ENCODE measurements around the gene MCOLN1.

Gene MCOLN1

DNA sequence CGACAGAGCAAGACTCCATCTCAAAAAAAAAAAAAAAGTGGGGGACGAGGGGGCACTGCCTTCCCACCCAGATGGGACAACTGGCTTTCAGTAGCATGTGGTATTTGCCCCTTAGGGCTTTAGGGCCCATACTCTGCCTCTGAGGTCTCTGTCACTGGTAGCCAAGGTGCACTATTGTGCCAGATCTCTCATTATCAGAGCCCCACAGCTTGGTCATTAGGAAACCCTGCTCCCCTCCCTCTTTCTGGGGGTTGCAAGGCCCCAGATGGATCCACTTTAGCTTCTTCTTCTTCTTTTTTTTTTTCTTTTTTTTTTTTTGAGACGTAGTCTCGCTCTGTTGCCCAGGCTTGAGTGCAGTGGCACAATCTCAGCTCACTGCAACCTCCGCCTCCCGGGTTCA is 17.7 kb upstream of the MCOLN1 start:
- no peak for DNase-seq

DNA sequence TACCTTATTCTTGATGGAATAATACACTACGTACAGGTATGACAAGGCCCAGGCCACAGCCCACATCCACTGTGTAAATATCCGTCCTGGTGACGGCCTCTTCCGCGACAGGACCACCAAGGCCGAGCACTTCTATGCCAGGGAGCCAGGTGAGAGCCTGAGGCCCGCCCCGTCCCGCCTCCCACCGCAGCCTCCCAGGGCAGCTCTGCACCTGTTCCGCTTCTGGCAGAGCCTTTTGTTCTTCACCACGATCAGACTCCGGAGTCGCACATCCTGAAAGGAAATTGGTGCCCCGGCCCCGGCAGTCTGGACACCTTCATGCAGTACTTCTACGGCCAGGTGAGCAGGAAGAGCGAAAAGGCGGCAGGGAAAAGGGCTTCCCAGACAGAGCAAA is 17.1 kb upstream of the MCOLN1 start:
- DNase-seq = no peak

DNA sequence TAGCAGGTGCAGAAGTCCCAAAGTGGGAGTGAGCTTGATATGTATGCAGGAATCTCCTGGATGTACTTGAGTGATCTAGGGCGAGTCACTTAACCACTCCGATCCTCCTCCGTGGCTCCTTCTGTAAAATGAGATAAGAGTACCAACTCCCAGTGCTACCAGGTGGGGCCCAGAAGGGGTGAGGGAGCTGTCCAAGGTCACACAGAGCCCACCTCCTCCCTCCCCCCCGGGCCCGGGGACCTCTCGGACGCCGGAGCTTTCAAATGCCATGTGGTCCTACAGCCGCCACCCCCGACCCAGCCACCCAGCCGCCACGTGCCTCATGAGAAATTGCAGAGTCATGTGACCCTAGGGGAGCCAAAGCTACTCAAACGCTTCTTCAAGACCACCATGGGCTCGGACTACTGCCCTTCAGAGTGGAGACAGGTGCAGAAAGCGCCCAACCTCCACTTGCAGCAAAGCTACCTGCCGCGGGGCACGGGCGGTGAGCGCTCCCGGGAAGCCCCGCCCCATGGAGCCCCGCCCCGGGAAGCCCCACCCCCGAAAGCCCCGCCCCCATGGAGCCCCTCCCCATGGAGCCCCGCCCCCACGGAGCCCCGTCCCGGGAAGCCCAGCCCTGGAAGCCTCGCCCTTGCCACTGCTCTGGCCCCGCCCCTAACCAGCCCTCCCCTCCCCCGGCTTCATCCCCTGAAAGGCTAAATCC is 16.6 kb upstream of the MCOLN1 start:
- DNase-seq = peak in 1 of 2 experiments; percentile 34

DNA sequence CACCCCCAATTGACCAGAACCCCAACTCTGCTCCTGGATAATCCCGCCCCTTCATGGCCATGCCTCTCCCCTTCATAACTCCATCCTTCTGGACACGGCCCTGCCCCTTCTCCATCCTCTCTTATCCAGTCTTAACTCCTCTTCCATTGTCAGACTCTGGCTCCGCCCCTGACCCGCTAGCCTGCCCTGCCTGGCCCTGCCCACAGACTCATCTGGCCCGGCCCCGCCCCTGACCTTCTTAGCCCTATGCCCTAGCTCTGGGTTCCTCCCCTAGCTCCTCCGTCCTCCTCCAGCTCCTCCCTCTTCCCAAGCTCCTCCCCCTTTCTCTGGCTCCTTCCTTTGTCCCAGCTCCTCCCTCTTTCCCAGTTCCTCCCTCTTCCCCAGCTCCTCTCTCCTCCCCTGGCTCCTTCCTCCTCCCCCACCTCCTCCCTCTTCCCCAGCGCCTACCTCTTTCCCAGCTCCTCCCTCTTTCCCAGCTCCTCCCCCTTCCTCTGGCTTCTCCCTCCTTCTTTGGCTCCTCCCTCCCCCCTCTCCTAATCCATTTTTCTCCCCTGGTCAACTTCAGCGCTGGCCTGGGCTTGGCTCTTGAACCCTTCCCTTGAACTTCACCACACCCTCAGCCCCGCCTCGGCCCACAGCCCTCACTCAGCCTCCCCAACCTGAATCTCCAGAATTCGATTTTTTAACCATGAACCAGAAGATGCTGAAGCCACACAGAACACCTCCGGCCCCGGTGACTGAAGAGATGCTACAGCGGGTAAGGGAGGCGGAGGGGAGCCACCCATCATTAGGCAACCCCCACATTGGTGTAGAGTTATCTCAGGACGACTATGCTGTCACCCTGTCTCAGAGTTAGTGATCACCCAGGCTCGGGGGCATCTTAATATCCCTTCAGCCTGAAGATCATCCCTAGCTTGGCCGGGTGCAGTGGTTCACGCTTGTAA is 15.8 kb upstream of the MCOLN1 start:
- DNase-seq = peak; percentile 61 to 69

DNA sequence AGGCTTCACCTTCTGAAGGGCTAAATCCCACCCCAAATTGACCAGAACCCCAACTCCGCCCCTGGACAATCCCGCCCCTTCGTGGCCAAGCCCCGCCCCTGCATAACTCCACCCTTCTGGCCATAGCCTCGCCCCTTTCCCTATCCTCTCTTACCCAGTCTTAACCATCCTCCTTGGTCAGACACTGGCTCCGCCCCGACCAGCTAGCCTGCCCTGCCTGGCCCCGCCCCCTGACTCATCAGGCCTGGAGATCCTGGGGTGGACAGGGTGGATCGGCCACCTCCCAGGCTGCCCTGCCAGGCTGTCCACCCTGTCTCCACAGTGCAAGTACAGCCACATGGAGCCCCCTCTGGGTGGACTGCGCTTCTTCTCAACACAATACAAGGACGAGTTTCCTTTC is 14.5 kb upstream of the MCOLN1 start:
- peak; percentile 24 to 44 for DNase-seq

- no peak for DNase-seq
Observed at GRCh38 chr19:7509625-7510024, 12.8 kb upstream of the MCOLN1 start.

GRCh38 chr19:7512400-7512851 is 10.0 kb upstream of the MCOLN1 start:
- no peak for DNase-seq

- DNase-seq = no peak
Observed at GRCh38 chr19:7513809-7514642, 8.4 kb upstream of the MCOLN1 start.

DNA sequence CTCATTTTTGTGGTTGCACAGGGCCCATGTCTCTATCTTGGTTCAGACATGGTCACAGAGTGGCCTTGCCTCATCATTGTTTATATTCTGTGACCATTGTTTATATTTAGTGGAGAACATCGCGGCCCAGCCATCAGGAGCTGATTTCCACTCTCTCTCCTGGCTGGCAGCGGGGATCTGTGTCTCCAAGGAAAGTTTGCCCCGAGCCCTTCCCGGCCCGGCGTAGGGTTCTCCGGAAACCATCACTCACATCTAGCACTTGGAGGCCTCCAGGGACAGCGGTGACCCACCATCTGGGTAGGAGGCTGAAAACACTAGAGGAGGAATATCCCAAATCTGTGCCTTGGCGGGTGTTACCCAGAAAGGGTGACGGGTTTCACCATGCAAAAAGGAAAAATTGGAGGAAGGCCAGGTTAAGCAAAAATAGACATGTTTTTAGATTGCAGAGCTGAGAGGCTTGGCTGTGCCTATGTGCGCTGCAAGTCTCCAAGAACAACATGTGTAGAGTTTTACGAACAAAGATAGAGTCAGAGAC is 7.2 kb upstream of the MCOLN1 start:
- no peak for DNase-seq

- peak; percentile 39 to 54 for DNase-seq
Observed at GRCh38 chr19:7515645-7516151, 6.7 kb upstream of the MCOLN1 start, which contains the start of gene ZNF358. TSS of gene ZNF358 (plus strand) at chr19:7516103. CDS start at chr19:7519243, 3,140 bp downstream.

- no peak for DNase-seq
Observed at GRCh38 chr19:7516333-7516732, 6.1 kb upstream of the MCOLN1 start.

DNA sequence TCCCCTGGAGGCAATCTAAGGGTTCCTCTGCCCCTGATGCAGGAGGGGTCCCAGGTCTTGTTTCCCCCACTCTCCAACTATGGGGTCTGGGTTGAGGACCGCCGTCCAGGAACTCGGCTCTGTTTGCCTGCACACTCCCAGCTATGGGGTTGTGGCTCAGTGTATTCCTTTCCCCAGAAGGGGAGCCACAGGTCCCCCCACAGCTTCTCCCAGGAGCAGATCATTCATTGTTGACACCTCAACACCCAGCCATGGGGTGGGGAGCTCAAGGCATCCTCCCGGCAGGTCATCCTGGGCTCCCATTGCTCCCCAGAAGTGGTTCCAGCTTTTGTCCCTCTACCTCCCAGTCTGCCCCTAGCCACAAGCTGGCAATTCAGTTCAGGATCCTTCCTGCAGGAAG is 5.5 kb upstream of the MCOLN1 start:
- no peak for DNase-seq

DNA sequence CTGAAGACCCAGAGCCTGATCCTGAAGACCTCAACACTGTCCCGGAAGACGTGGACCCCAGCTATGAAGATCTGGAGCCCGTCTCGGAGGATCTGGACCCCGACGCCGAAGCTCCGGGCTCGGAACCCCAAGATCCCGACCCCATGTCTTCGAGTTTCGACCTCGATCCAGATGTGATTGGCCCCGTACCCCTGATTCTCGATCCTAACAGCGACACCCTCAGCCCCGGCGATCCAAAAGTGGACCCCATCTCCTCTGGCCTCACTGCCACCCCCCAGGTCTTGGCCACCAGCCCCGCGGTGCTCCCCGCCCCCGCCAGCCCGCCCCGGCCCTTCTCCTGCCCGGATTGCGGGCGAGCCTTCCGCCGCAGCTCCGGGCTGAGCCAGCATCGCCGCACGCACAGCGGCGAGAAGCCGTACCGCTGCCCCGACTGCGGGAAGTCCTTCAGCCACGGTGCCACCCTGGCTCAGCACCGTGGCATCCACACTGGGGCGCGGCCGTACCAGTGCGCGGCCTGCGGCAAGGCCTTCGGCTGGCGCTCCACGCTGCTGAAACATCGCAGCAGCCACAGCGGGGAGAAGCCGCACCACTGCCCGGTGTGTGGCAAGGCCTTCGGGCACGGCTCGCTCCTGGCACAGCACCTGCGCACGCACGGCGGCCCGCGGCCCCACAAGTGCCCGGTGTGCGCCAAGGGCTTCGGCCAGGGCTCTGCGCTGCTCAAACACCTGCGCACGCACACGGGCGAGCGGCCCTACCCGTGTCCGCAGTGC is 2.9 kb upstream of the MCOLN1 start:
- DNase-seq = no peak

DNA sequence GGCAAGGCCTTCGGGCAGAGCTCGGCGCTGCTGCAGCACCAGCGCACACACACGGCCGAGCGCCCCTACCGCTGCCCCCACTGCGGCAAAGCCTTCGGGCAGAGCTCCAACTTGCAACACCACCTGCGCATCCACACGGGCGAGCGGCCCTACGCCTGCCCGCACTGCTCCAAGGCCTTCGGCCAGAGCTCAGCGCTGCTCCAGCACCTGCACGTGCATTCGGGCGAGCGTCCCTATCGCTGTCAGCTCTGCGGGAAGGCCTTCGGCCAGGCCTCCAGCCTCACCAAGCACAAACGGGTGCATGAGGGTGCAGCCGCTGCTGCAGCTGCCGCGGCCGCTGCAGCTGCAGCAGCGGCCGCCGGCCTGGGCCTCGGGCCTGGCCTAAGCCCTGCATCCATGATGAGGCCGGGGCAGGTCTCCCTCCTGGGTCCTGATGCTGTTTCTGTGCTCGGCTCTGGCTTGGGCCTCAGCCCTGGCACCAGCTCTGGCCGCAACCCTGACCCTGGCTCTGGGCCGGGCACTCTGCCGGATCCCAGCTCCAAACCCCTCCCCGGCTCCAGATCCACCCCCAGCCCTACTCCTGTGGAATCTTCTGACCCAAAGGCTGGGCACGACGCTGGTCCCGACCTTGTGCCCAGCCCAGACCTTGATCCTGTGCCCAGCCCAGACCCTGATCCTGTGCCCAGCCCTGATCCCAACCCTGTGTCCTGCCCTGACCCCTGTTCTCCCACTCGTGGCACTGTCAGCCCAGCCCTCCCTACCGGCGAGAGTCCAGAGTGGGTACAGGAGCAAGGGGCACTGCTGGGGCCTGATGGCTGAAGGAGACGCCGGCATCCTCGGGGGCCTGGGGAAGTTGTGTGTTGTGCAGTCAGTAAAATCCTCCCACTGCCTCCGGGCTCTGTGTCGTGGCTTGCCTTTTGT is 2.0 kb upstream of the MCOLN1 start:
- DNase-seq = no peak

DNA sequence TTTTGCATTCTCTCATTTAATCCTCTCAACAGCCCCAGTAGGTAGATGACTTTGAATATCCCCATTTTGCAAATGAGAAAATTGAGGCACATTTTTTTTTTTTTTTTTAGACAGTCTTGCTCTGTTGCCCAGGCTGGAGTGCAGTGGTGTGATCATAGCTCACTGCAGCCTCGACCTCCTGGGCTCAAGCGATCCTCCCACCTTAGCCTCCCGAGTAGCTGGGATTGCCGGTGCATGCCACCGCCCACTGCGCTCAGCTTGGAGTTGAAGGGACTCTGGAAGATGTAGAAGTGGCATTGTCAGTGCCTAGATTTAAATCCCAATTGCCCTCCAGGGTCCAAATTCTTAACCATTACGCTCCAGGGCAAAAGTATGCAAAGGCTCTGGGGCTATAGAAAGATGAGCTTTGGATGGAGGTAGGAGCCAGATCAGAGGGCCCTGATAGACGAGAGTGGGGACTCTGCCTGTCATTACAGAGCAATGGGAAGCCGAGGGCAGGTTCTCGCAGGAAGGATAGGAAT is 813 bp upstream of the MCOLN1 start:
- no peak for DNase-seq

GRCh38 chr19:7522923-7523667 is 671 bp downstream of the MCOLN1 start:
- no peak for DNase-seq

GRCh38 chr19:7524523-7524922 is 2.1 kb downstream of the MCOLN1 start:
- DNase-seq = no peak

- no peak for DNase-seq
Observed at GRCh38 chr19:7524992-7525739, 2.7 kb downstream of the MCOLN1 start.
